Activated T-cell treated with anti-CD3 and anti-CD28 coated beads, Interleukin-2, amount 50 U/mL, for 72 hours (primary cell): ENCODE data around the gene PASK. TPM values are rescaled to one million over a fixed set of nuclear protein-coding genes. Genes with fewer than 3 reads are reported as not detected.
"Not testable (repeated sequence)": the region's sequence is repeated elsewhere in the genome, so short reads cannot be mapped to it uniquely, and the experiment has no call there.

Source experiments
- ATAC-seq, 2 donors: fragments of 150-1000 bp; cut with Tn5 transposase; replicated peaks in 1 of 2; 2 replicates each; pipeline ENCODE4 v1.10.0; 2021; ENCODE audit warnings: moderate library complexity in 2 of 2, mild to moderate bottlenecking in 1 of 2
- DNase-seq, 2 donors: peaks; one replicate each; pipeline ENCODE4 v3.0.0; 2021 to 2022; ENCODE audit warnings: mixed read lengths in 1 of 2
- H3K27ac Mint-ChIP-seq: one replicate; pipeline ENCODE4 v1.8.0; 2022; ENCODE audit warnings: mild to moderate bottlenecking, moderate library complexity, mixed read lengths
- H3K27me3 Mint-ChIP-seq: one replicate; pipeline ENCODE4 v1.8.0; 2022; ENCODE audit warnings: low read depth, mixed read lengths
- H3K36me3 Mint-ChIP-seq, 2 donors: one replicate each; pipeline ENCODE4 v1.8.0; 2022; ENCODE audit warnings: mixed read lengths in 2 of 2, mild to moderate bottlenecking in 1 of 2; ENCODE audit not compliant: insufficient read depth in 2 of 2
- H3K4me1 Mint-ChIP-seq: one replicate; pipeline ENCODE4 v1.8.0; 2022; ENCODE audit warnings: low read depth, mixed read lengths
- H3K4me3 Mint-ChIP-seq, 2 donors: one replicate each; pipeline ENCODE4 v1.8.0; 2022; ENCODE audit warnings: mild to moderate bottlenecking in 2 of 2, mixed read lengths in 2 of 2, moderate library complexity in 2 of 2
- H3K9me3 Mint-ChIP-seq, 2 donors: one replicate each; pipeline ENCODE4 v1.8.0; 2022; ENCODE audit warnings: mixed read lengths in 2 of 2
- total RNA-seq, 2 donors: library from RNA; stranded (reverse); gene quantifications; one replicate each; pipeline ENCODE4 v1.2.3, GENCODE V29; 2022

The PASK gene
- total RNA-seq, 2 donors from 2014 or later = 123 to 171 TPM

DNA sequence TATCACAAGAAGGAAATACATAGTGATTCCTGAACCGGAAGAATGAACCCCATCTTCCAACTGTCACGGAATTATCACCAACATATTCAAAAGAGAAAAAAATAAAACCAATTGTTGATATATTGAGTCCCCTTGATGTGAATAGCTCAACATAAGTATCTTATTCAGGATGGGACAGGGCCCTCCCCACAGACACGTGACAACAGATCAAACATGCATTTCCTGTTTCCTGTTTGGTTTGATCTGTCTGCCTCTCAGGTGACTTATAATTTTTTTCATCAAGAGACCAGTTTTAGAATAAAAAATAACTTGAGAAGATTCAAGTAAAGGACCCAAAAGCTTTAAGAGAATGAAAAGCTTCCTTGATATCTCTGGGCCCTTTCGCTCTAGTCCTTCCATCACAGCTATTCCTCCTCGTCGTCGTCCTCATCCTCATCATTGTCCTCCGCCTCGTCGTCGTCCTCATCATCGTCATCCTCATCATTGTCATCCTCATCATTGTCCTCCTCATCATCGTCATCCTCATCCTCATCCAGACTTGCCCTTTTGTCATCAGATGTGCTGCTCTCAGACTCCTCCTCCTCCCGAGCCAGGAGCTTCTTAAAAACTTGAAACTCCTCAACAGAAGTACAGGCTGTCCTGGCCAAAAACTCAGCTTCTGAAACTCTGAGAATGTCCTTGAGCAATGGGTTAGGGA lies 53.5 kb downstream of the PASK start:
- peak overlapping the region; percentile 94 for H3K27ac Mint-ChIP-seq
- peak overlapping the region; percentile 54 to 87 for H3K4me3 Mint-ChIP-seq
- DNase-seq (no peak), ATAC-seq (peak; percentile 40 to 60)
- H3K9me3 Mint-ChIP-seq = no peaks in the 10 kb centered on the region
- H3K4me1 Mint-ChIP-seq = peaks cover 58% of the 10 kb centered on the region
- H3K36me3 Mint-ChIP-seq = peaks cover 18 to 43% of the 10 kb centered on the region in 2 donors
- no peaks in the 10 kb centered on the region for H3K27me3 Mint-ChIP-seq

DNA sequence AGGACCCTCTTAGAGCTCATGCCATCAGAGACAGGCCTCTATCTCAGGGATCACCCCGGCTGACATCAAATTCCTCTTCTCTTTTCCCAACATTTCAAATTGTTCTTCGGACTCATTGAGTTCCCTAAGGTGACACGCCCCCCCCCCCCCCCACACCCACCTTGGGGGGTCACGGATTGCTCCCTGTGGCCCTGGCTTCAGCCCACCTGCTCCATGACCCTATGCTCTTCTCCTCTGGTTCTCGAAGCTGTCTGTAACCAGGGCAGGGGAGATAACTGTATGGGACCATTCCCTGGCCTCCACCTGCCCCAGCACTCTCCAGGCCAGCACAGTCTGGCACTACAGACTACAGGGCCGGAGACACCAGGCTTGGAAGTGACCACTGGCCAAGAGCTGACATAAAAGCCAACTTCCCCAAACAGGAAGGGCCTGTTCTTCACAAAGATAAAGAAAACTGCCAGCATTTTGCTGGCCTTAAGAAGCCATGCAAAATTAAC lies 54.3 kb downstream of the PASK start:
- ATAC-seq (no peak), DNase-seq (no peak)
- Mint-ChIP-seq H3K27me3 (no peaks in the 10 kb centered on the region), H3K4me1 (peaks cover 50% of the 10 kb centered on the region), H3K36me3 (peaks cover 18 to 45% of the 10 kb centered on the region in 2 donors), H3K4me3 (no peak overlapping the region), H3K9me3 (no peaks in the 10 kb centered on the region), H3K27ac (peak overlapping the region; percentile 94)

DNA sequence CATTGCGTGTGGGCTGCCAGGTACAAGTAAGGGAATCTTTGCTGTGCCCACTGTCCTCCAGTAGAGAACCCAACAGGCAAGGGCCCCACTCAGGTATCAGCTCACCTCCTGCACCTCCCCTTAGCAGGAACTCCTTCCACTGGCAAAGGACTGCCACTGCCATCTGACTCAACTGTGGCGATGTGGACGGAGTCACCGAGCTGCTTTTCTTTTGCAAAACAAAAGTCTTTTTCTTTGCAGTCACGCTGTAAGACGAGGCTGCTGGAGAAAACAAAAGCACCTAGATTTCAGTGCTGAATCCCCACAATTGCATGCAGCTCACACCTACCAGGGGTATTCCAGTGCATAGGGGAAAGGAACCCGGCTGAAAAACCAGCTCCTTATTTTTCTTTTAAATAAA lies 55.1 kb downstream of the PASK start:
- H3K36me3 Mint-ChIP-seq = peaks cover 18 to 42% of the 10 kb centered on the region in 2 donors
- H3K27me3 Mint-ChIP-seq = no peaks in the 10 kb centered on the region
- no peak overlapping the region for H3K4me3 Mint-ChIP-seq
- peaks cover 42% of the 10 kb centered on the region for H3K4me1 Mint-ChIP-seq
- DNase-seq = no peak
- H3K9me3 Mint-ChIP-seq = no peaks in the 10 kb centered on the region
- H3K27ac Mint-ChIP-seq = no peak overlapping the region
- no peak for ATAC-seq

DNA sequence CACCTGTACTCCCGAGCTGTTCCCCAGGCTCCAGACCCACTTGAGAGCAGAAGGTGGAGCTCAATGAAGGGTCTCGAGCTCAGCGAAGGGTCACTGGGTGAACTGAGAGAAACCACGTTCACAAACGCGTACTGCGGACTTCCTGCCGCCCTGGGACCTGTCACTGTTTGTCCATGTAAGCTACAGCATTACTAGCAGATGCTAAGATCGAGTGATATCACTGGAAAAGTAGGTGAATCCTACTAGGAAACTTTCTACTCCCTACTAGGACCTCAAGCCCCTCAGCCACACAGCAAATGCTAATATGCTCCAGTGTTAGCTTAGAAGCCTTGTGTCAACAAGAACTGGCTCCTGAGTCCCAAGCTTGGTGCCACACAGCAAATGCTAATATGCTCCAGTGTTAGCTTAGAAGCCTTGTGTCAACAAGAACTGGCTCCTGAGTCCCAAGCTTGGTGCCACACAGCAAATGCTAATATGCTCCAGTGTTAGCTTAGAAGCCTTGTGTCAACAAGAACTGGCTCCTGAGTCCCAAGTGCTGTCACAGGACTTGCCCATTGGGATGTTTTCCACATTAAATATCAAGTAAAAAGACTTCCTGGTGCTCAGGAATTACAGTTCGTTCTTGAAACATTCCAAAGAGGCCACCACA lies 56.0 kb downstream of the PASK start:
- Mint-ChIP-seq H3K27ac (peak overlapping the region; percentile 66), H3K36me3 (peaks cover 18 to 42% of the 10 kb centered on the region in 2 donors), H3K4me1 (peaks cover 33% of the 10 kb centered on the region)
- H3K27me3 Mint-ChIP-seq, ATAC-seq, DNase-seq, H3K4me3 Mint-ChIP-seq, H3K9me3 Mint-ChIP-seq: not testable (repeated sequence)

DNA sequence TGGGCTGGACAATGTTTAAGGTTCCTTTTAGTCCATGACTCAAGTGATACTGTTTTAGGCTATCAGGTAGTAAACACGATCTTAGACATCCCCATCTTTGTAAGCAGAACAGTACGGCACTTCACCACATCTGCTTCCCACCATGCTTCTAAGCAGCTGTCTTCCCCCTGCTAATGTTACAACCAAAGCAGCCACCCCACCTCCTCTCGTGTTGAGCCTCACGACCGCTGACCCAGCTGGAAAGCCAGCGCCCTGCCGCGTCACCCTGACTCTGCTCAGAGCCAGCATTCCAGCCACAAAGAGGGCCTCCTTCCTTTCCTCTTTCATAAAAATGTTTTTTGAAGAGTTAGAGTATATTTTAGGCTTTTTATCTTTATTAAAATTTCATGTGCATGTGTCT lies 56.6 kb downstream of the PASK start:
- ATAC-seq (no peak), DNase-seq (no peak)
- Mint-ChIP-seq H3K27me3 (no peaks in the 10 kb centered on the region), H3K9me3 (no peaks in the 10 kb centered on the region), H3K27ac (peak overlapping the region; percentile 66), H3K4me1 (peaks cover 27% of the 10 kb centered on the region), H3K4me3 (no peak overlapping the region), H3K36me3 (peaks cover 22 to 45% of the 10 kb centered on the region in 2 donors)

DNA sequence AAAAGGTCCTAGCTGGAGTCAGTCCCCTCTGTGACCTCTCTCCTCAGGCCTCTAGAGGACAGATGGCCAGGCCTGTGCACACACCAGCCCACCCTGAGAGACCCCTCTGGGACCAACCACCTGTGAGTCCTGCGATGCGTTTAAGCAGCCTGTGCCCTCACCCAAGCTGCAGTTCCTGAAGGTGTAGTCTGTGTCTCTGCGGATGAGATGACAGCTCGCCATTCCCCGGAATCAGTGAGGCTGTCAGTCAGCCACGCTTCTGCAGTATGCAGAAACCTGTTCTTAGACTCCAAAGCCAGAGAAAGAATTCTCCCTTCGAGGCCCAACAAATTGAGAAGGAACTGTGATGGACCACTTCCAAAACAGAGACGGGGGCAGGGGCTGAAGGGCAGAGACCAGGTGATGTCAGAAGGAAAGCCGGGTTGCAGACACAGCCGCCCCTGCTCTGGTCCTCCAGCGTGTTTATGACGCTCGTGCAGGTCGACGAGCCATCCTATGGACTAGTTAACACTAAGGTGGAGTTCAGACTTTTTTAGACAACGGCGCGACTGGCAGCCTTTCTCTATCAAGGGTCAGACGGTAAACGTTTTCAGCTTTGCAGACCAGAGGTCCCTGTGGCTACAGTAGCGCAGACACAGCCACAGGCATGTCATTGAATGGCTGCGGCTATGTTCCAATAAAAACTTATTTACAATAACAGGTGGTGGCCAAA lies 57.4 kb downstream of the PASK start:
- Mint-ChIP-seq H3K9me3 (no peaks in the 10 kb centered on the region), H3K4me3 (no peak overlapping the region), H3K4me1 (peaks cover 19% of the 10 kb centered on the region), H3K27me3 (no peaks in the 10 kb centered on the region), H3K36me3 (peaks cover 16 to 45% of the 10 kb centered on the region in 2 donors), H3K27ac (peak overlapping the region; percentile 61)
- ATAC-seq = no peak
- no peak for DNase-seq

DNA sequence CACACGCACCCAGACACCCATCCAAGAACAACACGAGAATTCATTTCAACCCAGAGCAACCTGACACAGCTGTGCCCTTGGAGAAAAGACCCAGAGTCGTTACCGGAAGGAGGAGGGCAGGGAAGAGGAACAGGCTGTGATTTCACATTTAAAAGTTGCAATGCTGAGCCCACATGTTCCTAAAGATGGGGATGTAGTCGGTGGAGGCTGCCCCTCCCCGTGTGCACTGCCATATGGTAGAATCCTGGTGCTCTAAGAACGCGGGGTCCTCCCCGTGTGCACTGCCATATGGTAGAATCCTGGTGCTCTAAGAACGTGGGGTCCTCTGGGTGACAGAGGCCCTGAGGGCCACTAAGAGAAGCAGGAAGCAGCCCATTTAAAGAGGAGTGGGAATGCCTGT lies 58.1 kb downstream of the PASK start:
- DNase-seq (no peak), ATAC-seq (no peak)
- Mint-ChIP-seq H3K9me3 (no peaks in the 10 kb centered on the region), H3K4me3 (no peak overlapping the region), H3K36me3 (peaks cover 18 to 46% of the 10 kb centered on the region in 2 donors), H3K27ac (peak overlapping the region; percentile 69), H3K4me1 (peaks cover 12% of the 10 kb centered on the region), H3K27me3 (no peaks in the 10 kb centered on the region)

DNA sequence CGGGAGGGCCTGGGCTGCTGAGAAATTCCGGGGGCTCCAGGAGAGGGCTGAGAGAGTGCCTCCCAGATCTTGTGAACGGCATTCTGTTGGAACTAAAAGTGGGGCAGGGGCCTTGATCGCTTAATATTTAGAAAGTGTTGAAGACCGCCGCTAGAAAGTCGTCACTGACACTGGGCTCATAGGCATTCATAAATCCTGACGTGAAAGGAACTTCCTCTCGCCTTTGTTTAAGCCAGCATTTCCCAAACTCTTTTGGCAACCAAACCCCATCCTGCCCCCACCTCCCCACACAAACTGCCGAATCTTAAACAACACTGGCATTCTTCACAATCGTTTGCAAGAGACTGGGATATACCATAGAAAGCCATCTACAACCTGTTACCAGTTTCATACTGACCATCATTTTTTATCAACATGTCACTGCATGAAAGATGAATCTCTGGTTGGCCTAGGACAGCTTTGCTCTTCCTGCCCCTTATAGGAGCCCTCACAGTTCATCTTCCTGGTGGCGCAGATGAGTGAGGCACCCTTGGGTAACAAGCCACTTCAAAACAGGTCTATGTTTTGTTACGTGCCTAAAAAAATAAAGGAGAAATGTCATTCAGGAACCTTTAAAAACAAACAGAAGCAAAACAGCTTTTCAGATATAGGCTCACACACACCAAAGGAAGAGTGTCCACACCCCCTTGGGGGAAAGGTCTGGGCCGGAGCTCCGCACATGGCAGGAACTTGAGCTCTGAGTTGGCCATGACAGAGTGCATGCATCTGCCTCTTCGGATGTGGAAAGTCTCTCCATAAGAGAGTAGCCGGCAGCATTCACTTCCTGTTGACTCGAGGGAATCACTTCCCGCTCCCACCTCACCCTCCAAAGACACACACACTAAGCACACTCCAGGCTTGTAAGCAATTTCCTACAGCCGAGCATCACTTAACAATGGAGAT lies 60.2 kb downstream of the PASK start:
- no peak for ATAC-seq
- H3K4me3 Mint-ChIP-seq = no peak overlapping the region
- peaks cover 17 to 46% of the 10 kb centered on the region in 2 donors for H3K36me3 Mint-ChIP-seq

DNA sequence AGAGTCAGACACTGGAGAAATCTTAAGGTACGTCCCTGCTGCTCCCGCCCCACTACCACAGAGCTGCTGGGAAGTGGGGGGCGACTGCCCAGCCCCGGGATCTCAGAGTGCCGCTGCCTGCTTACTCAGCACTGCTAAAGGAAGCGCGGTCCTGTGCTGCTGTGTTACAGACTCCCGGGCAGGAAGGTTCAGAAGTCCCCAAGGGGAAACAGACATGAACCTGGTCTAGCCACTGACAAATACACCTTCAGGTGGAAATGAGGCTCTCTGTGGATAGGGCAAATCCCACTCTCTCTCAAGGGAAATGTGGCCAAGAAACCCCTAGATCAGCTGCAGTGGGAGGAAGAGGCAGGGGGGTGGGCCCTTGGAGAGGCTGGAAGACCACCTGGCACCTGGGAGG lies 60.9 kb downstream of the PASK start:
- H3K4me3 Mint-ChIP-seq = peak overlapping the region in 1 of 2 donors; percentile 20
- H3K27me3 Mint-ChIP-seq = no peaks in the 10 kb centered on the region
- no peak for ATAC-seq
- no peaks in the 10 kb centered on the region for H3K4me1 Mint-ChIP-seq
- no peaks in the 10 kb centered on the region for H3K9me3 Mint-ChIP-seq
- peaks cover 17 to 46% of the 10 kb centered on the region in 2 donors for H3K36me3 Mint-ChIP-seq
- H3K27ac Mint-ChIP-seq = peak overlapping the region; percentile 46
- DNase-seq = no peak

More for the DNA sequence above, 60.2 kb downstream of the PASK start:
- Mint-ChIP-seq H3K4me1 (no peaks in the 10 kb centered on the region), H3K27me3 (no peaks in the 10 kb centered on the region), H3K9me3 (no peaks in the 10 kb centered on the region), H3K27ac (peak overlapping the region; percentile 60)
- DNase-seq = no peak

DNA sequence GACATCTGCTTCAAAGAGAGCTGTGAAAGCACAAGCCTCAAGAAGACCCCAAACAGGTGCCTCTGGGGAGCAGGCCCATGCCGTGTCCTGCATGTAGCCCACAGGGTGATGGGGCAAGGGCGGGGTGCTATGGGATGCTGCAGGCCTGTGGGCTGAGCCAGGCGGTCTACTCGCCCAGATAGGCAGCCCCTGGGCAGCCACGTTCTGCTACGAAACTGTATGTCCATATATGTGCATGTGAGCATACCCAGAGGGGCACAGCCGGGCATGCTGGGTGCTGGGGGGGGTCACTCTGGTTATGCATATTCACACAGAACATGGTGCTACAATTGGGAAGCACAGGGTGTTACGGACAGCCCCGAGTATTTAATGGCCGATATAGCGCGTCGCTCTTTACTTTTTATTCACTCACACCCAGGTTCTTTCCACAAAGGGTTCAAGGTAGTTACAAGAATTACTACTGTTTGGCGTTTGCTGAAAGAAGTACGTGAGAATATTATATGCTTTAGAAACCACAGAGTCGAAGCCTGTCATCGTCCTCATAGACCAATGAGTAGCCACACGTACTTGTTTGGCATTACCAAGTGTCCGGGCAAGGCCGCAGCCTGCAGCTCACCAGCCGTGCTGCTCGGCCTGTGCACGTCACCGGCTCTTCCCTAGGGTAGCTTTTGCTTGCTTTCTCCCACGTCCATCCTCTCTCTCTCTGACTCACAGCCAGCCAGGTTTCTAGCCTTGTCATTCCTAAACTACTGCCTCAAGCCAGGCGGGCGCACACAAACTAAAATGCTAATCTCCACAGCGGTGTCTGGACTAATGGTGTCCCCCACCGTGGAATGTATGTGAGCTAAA lies 61.6 kb downstream of the PASK start:
- H3K4me3 Mint-ChIP-seq = no peak overlapping the region
- H3K27me3 Mint-ChIP-seq = no peaks in the 10 kb centered on the region
- no peak for DNase-seq
- ATAC-seq = peak in 1 of 2 donors; percentile 51
- no peaks in the 10 kb centered on the region for H3K9me3 Mint-ChIP-seq
- no peaks in the 10 kb centered on the region for H3K4me1 Mint-ChIP-seq
- peaks cover 17 to 42% of the 10 kb centered on the region in 2 donors for H3K36me3 Mint-ChIP-seq
- peak overlapping the region; percentile 46 for H3K27ac Mint-ChIP-seq

DNA sequence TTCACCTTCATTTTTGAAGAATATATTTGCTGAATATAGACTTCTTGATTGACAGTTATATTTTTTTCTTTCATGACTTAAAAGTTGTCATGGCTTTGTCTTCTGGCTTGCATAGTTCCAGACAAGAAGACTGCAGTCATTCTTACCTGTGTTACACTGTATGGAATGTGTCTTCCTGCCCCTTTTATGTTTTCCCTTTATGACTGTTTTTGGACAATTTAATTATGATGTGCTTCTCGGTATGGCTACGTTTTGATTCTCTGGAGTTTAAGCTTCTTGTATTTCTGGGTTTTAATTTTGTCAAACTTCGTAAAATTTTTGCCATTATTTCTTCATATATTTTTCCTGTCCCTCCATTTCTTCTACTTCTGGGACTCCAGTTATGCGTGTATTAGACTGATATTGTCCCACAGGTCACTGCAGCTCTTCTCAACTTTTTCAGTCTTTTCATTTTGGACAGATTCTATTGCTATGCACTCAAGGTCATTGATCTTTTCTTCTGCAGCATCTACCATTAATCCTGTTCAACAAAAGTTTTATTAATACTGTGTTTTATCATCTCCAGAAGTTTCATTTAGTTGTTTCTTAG lies 64.3 kb downstream of the PASK start:
- H3K9me3 Mint-ChIP-seq = no peaks in the 10 kb centered on the region
- ATAC-seq = no peak
- no peak for DNase-seq
- no peaks in the 10 kb centered on the region for H3K27me3 Mint-ChIP-seq
- H3K4me3 Mint-ChIP-seq = no peak overlapping the region
- H3K27ac Mint-ChIP-seq = peak overlapping the region; percentile 87
- H3K36me3 Mint-ChIP-seq = peaks cover 13 to 37% of the 10 kb centered on the region in 2 donors
- no peaks in the 10 kb centered on the region for H3K4me1 Mint-ChIP-seq
